Measurements from ENCODE around the gene CSNK1E.

CSNK1E gene

DNA sequence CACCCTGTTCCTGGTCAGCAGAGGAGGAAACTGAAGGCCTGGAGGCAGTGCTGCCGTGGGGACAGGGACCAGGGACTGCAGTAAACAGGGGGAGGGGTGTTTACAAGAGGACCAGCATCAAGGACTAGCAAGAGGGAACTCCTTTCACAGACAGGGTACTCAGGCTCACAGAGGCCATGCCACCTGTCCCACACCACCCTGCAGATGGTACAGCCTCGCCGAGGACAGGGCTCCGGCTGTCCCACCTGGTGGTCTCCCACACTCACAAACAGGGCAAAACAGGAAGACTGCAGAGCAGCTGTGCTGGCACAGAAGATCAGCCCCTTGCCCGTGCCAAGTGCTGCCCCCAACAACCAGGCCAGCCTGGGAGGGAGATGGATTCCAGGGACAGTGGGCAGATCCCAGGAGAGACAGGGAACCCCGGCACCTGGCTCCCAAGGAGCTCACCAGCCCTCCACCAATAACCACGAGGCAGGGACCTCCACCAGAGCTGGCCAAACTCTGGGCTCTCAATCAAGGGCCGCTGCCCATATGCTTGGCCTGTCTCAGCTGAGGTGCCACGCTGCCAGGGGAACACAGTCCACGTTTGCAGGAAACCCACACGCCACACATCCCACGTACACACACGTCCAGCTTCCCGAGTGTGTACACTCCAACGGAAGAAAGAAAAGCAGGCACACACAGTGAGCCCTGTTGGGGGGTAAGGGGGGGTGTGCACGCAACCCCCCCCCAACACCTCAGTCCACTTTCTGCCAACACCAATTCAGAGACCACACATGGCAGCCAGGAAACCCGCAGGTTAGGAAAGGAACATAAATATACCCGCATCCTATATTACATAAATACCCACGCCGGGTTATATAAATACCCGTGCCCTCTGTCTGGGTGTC is 2.1 kb downstream of the CSNK1E start:
- Histone ChIP-seq H3K4me3 (ENCODE audit: low read depth in 1 of 2, low read length in 1 of 2) (no peak overlapping the region), H3K4me1 (ENCODE audit: control insufficient read depth in 1 of 2, insufficient read depth in 1 of 2, low read depth in 1 of 2, low read length in 1 of 2) (peaks cover 28 to 29% of the 10 kb centered on the region in 2 experiments), H3K27me3 (peaks cover 46% of the 10 kb centered on the region), H3K9me3 (no peaks in the 10 kb centered on the region), H3K36me3 (no peaks in the 10 kb centered on the region), H3K27ac (no peak overlapping the region)
- no peak for TF ChIP-seq CTCF (IDR thresholded peaks at IDR 0.05)

GRCh38 chr22:38314051-38314932 is 2.9 kb downstream of the CSNK1E start:
- Histone ChIP-seq H3K27ac (no peak overlapping the region), H3K4me1 (ENCODE audit: control insufficient read depth in 1 of 2, insufficient read depth in 1 of 2, low read depth in 1 of 2, low read length in 1 of 2) (peaks cover 28 to 29% of the 10 kb centered on the region in 2 experiments), H3K4me3 (ENCODE audit: low read depth in 1 of 2, low read length in 1 of 2) (no peak overlapping the region)

GRCh38 chr22:38313384-38313955 is 3.8 kb downstream of the CSNK1E start:
- H3K27ac ChIP-seq: no peak overlapping the region
- H3K4me1 ChIP-seq (ENCODE audit: control insufficient read depth in 1 of 2, insufficient read depth in 1 of 2, low read depth in 1 of 2, low read length in 1 of 2): peaks cover 28% of the 10 kb centered on the region in 2 experiments
- peaks cover 46% of the 10 kb centered on the region for H3K27me3 ChIP-seq
- no peaks in the 10 kb centered on the region for H3K9me3 ChIP-seq
- TF ChIP-seq CTCF (IDR thresholded peaks at IDR 0.05): no peak
- H3K36me3 ChIP-seq: no peaks in the 10 kb centered on the region
- no peak overlapping the region for H3K4me3 ChIP-seq (ENCODE audit: low read depth in 1 of 2, low read length in 1 of 2)

More at GRCh38 chr22:38314051-38314932, 2.9 kb downstream of the CSNK1E start:
- Histone ChIP-seq H3K9me3 (no peaks in the 10 kb centered on the region), H3K36me3 (no peaks in the 10 kb centered on the region), H3K27me3 (peaks cover 46% of the 10 kb centered on the region)
- no peak for TF ChIP-seq CTCF (IDR thresholded peaks at IDR 0.05)

DNA sequence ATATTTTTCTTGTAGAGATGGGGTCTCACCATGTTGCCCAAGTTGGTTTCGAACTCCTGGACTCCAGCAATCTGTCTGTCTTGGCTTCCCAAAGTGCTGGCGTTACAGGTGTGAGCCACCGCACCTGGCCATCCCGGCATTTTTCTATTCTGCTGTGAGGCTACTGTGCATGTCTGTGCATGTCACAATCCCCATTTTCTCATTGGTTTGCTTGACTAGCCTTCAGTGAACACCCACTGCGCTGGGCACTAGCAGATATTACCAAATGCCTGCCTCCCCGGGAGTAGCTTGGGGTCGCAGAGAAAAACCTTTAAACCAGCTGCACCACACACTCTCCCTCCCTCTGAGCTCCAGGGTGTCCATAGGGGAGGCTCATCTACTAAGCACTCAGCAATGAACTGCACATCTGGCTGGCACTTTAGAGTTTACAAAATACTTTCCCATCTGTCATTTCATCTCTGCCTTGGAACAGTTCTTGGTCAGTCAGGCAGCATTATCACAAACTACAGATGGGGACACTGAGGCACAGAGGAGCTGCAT is 4.9 kb downstream of the CSNK1E start:
- Histone ChIP-seq H3K27ac (no peak overlapping the region), H3K27me3 (peaks cover 35% of the 10 kb centered on the region), H3K4me1 (ENCODE audit: control insufficient read depth in 1 of 2, insufficient read depth in 1 of 2, low read depth in 1 of 2, low read length in 1 of 2) (peaks cover 17 to 18% of the 10 kb centered on the region in 2 experiments), H3K36me3 (no peaks in the 10 kb centered on the region), H3K4me3 (ENCODE audit: low read depth in 1 of 2, low read length in 1 of 2) (no peak overlapping the region), H3K9me3 (no peaks in the 10 kb centered on the region)
- TF ChIP-seq CTCF (IDR thresholded peaks at IDR 0.05): no peak

DNA sequence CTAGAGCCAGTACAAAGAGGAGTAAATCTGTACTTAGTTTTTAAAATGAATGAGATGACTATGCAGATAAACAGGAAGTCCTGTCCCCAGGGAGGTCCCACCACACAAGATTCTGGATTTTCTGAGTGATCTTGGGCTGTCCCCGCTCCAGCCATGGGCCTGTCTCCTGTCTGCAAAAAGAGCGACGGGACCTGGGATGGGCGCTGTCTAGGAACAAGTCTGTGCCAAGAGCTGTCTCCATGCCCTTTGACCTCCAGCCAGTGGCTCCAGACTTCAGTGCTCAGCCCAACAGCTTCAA is 6.0 kb downstream of the CSNK1E start:
- Histone ChIP-seq H3K27ac (no peak overlapping the region), H3K9me3 (no peaks in the 10 kb centered on the region), H3K36me3 (no peaks in the 10 kb centered on the region), H3K27me3 (peaks cover 27% of the 10 kb centered on the region), H3K4me3 (ENCODE audit: low read depth in 1 of 2, low read length in 1 of 2) (no peak overlapping the region), H3K4me1 (ENCODE audit: control insufficient read depth in 1 of 2, insufficient read depth in 1 of 2, low read depth in 1 of 2, low read length in 1 of 2) (peaks cover 11 to 12% of the 10 kb centered on the region in 2 experiments)
- TF ChIP-seq CTCF (IDR thresholded peaks at IDR 0.05): no peak

All from neutrophil (primary cell).